ENCODE data around the gene CD52. TPM values are rescaled to one million over a fixed set of nuclear protein-coding genes. Genes with fewer than 3 reads are reported as not detected.

CD52 gene
- total and polyA plus RNA-seq, 3 donors from 2014 or later, result 3.0 to 23.8 TPM; not detected in 1

- 88 to 98% methylated on average over 3 to 12 of the region's 12 CpGs for WGBS, 2 donors
- Histone ChIP-seq H3K27ac (no peak overlapping the region), H3K36me3 (ENCODE audit: low read depth, missing control alignments) (no peaks in the 10 kb centered on the region), H3K9me3 (no peaks in the 10 kb centered on the region), H3K27me3 (no peaks in the 10 kb centered on the region), H3K4me1 (no peaks in the 10 kb centered on the region), H3K4me3 (no peak overlapping the region)
- TF ChIP-seq POLR2A (IDR thresholded peaks at IDR 0.05) (no peak), CTCF (IDR thresholded peaks at IDR 0.05) (no peak)
- intact Hi-C loops (cut with DNase I; ENCODE audit: low total_unique reads), result no loop called here
- DNase-seq, result no peak
Observed at GRCh38 chr1:26297057-26297790, 20.5 kb upstream of the CD52 start.

DNA sequence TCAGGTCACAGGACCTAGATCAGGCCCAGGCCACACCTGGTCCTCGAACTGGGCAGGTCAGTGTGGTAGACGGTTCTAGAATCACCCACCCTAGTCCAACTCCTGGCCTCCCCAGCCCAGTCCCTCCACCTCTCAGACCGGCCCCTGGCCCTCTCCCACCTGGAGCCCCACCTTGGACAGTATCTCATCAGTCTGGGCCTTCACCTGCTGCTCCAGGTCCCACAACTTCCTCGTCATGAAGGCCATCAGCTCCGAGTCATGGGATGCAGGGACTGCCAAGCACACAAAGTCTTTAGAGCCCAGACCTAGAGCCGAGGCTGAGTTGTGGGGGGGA, 20.0 kb upstream of the CD52 start:
- no peaks in the 10 kb centered on the region for H3K9me3 ChIP-seq
- no peaks in the 10 kb centered on the region for H3K27me3 ChIP-seq
- no peaks in the 10 kb centered on the region for H3K4me1 ChIP-seq
- no peaks in the 10 kb centered on the region for H3K36me3 ChIP-seq (ENCODE audit: low read depth, missing control alignments)
- no peak overlapping the region for H3K4me3 ChIP-seq
- WGBS, 2 donors, result 74 to 79% methylated on average over 5 to 6 of the region's 6 CpGs
- DNase-seq, result no peak
- TF ChIP-seq CTCF (IDR thresholded peaks at IDR 0.05) (no peak), POLR2A (IDR thresholded peaks at IDR 0.05) (no peak)
- H3K27ac ChIP-seq, result no peak overlapping the region
- intact Hi-C loops (cut with DNase I; ENCODE audit: low total_unique reads), result no loop called here

DNA sequence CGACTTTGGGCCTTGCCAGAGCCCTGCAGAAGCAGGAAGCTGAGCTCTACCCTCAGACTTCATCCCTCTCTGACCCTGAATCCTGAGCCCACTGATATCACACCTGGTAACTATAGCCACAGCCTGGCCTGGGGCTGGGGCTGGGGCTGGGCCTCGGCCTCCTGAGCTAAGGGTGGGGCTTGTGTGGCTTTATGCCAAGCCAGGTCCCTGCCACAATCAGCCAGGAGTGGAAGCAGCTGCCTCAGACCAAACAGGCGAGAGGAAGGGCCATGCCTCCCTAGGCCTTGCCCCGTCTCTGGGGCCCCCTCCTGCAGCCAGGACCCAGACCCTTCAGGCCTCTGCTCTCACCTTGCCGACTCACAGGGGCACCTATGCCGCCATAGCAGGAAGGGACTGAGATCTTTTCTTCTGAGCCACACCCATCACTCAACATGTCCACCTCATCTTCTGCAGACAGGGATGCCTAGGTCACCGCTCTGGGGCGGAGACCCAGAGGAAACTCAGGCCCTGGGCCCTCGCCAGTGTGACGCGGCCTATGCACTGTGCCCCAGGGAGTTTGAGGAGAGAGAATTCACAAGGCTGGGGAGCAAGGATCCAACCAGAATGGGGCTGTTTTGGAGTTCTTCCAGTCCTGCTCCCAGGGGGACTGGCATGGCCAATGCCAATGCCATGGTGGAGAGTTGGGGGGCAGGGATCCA, 17.0 kb upstream of the CD52 start:
- 96% methylated on average over 7 to 11 of the region's 11 CpGs for WGBS, 2 donors

GRCh38 chr1:26302733-26303405, 14.9 kb upstream of the CD52 start:
- Histone ChIP-seq H3K27ac (no peak overlapping the region), H3K36me3 (ENCODE audit: low read depth, missing control alignments) (no peaks in the 10 kb centered on the region), H3K4me1 (peaks cover 6% of the 10 kb centered on the region), H3K9me3 (no peaks in the 10 kb centered on the region), H3K4me3 (no peak overlapping the region), H3K27me3 (no peaks in the 10 kb centered on the region)
- intact Hi-C loops (cut with DNase I; ENCODE audit: low total_unique reads), result no loop called here
- no peak for TF ChIP-seq CTCF (IDR thresholded peaks at IDR 0.05)
- TF ChIP-seq POLR2A (IDR thresholded peaks at IDR 0.05), result no peak
- 68 to 79% methylated on average over 6 to 8 of the region's 8 CpGs for WGBS, 2 donors
- DNase-seq, result no peak

More for the DNA sequence above, 17.0 kb upstream of the CD52 start:
- Histone ChIP-seq H3K27ac (no peak overlapping the region), H3K9me3 (no peaks in the 10 kb centered on the region), H3K36me3 (ENCODE audit: low read depth, missing control alignments) (no peaks in the 10 kb centered on the region), H3K4me3 (no peak overlapping the region), H3K27me3 (no peaks in the 10 kb centered on the region), H3K4me1 (peaks cover 2% of the 10 kb centered on the region)
- no peak for DNase-seq
- intact Hi-C loops (cut with DNase I; ENCODE audit: low total_unique reads), result no loop called here
- TF ChIP-seq POLR2A (IDR thresholded peaks at IDR 0.05) (no peak), CTCF (IDR thresholded peaks at IDR 0.05) (no peak)

Measured in testis (tissue), 3 donors.